ENCODE data around the gene UBA52. TPM values are rescaled to one million over a fixed set of nuclear protein-coding genes. Genes with fewer than 3 reads are reported as not detected.

UBA52 gene
- total RNA-seq, 4 donors from 2014 or later = 445 to 799 (median 753) TPM

GRCh38 chr19:18566953-18567352, 4.7 kb upstream of the UBA52 start:
- peaks cover 18 to 81% (median 44%) of the 10 kb centered on the region in 3 donors for H3K36me3 ChIP-seq
- H3K27me3 ChIP-seq = no peaks in the 10 kb centered on the region
- TF ChIP-seq POLR2A (IDR thresholded peaks at IDR 0.05) = no peak
- TF ChIP-seq, protein P1, sequence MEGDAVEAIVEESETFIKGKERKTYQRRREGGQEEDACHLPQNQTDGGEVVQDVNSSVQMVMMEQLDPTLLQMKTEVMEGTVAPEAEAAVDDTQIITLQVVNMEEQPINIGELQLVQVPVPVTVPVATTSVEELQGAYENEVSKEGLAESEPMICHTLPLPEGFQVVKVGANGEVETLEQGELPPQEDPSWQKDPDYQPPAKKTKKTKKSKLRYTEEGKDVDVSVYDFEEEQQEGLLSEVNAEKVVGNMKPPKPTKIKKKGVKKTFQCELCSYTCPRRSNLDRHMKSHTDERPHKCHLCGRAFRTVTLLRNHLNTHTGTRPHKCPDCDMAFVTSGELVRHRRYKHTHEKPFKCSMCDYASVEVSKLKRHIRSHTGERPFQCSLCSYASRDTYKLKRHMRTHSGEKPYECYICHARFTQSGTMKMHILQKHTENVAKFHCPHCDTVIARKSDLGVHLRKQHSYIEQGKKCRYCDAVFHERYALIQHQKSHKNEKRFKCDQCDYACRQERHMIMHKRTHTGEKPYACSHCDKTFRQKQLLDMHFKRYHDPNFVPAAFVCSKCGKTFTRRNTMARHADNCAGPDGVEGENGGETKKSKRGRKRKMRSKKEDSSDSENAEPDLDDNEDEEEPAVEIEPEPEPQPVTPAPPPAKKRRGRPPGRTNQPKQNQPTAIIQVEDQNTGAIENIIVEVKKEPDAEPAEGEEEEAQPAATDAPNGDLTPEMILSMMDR (IDR thresholded peaks at IDR 0.05) = no peak
- intact Hi-C loops (cut with DNase I) = no loop called here
- no peak overlapping the region for H3K27ac ChIP-seq
- no peaks in the 10 kb centered on the region for H3K9me3 ChIP-seq
- 83 to 100% methylated on average over 2 to 5 of the region's 8 CpGs for WGBS, 2 donors
- DNase-seq = no peak
- H3K4me1 ChIP-seq = peaks cover 0 to 17% (median 3%) of the 10 kb centered on the region in 3 donors
- no peak overlapping the region for H3K4me3 ChIP-seq

DNA sequence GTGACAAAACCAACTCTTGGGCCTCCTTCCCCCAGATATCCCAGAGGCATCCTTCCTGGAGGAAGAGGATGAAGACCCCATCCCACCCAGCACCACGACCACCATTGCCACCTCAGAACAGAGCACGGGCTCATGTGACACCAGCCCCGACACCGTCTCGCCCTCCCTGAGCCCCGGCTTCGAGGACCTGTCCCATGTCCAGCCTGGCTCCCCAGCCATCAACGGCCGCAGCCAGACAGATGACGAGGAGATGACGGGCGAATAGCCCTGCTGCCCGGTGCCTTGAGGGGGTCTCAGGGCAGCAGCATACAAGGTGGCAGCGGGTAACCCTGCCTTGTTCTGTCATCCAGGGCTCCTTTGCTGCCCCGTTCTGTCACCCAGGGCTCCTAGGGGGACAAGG, 3.3 kb upstream of the UBA52 start:
- TF ChIP-seq, protein P1 (IDR thresholded peaks at IDR 0.05) = no peak
- TF ChIP-seq POLR2A (IDR thresholded peaks at IDR 0.05) = no peak
- intact Hi-C loops (cut with DNase I) = no loop called here
- Histone ChIP-seq H3K27me3 (no peaks in the 10 kb centered on the region), H3K36me3 (peaks cover 19 to 72% (median 44%) of the 10 kb centered on the region in 3 donors), H3K4me3 (no peak overlapping the region), H3K4me1 (peaks cover 12 to 22% (median 15%) of the 10 kb centered on the region in 3 donors), H3K27ac (no peak overlapping the region), H3K9me3 (no peaks in the 10 kb centered on the region)
- 100% methylated on average over 1 of the region's 15 CpGs for WGBS, 2 donors
- DNase-seq = no peak

DNA sequence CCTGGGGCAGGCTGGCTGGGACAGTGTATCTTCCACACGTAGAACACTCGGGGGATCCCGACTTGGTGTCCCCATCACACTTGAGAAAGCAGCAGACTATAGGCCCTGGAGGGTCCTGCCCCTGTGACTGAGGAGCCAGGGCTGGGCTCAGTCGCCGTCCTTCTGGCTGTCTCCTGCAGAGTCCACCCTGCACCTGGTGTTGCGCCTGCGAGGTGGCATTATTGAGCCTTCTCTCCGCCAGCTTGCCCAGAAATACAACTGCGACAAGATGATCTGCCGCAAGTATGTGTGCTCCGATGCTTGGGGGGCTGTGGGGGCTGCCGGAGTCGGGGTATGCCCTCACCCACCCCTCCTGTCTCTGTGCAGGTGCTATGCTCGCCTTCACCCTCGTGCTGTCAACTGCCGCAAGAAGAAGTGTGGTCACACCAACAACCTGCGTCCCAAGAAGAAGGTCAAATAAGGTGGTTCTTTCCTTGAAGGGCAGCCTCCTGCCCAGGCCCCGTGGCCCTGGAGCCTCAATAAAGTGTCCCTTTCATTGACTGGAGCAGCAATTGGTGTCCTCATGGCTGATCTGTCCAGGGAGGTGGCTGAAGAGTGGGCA, 3.1 kb downstream of the UBA52 start:
- H3K27ac ChIP-seq = no peak overlapping the region
- TF ChIP-seq POLR2A (IDR thresholded peaks at IDR 0.05) = no peak
- peaks cover 12 to 30% (median 21%) of the 10 kb centered on the region in 3 donors for H3K4me1 ChIP-seq
- H3K9me3 ChIP-seq = no peaks in the 10 kb centered on the region
- intact Hi-C loops (cut with DNase I) = loop anchor here (10.0 kb wide), 1 partner anchor 100 kb away; no protein-coding TSS in a partner anchor
- peaks cover 16 to 60% (median 21%) of the 10 kb centered on the region in 3 donors for H3K36me3 ChIP-seq
- H3K4me3 ChIP-seq = no peak overlapping the region
- no peak for DNase-seq
- no peaks in the 10 kb centered on the region for H3K27me3 ChIP-seq
- WGBS, 2 donors = 84 to 94% methylated on average over 3 to 9 of the region's 18 CpGs

GRCh38 chr19:18576383-18576782, 4.7 kb downstream of the UBA52 start:
- Histone ChIP-seq H3K9me3 (no peaks in the 10 kb centered on the region), H3K4me1 (peaks cover 12 to 21% (median 18%) of the 10 kb centered on the region in 3 donors), H3K4me3 (no peak overlapping the region), H3K27ac (no peak overlapping the region), H3K27me3 (no peaks in the 10 kb centered on the region), H3K36me3 (peaks cover 16 to 57% (median 21%) of the 10 kb centered on the region in 3 donors)
- DNase-seq = no peak
- intact Hi-C loops (cut with DNase I) = loop anchor here (10.0 kb wide), 1 partner anchor 102 kb away; no protein-coding TSS in a partner anchor
- 93 to 95% methylated on average over 7 of the region's 8 CpGs for WGBS, 2 donors
- TF ChIP-seq POLR2A (IDR thresholded peaks at IDR 0.05) = no peak
- TF ChIP-seq, protein P1 (IDR thresholded peaks at IDR 0.05) = no peak

- intact Hi-C loops (cut with DNase I) = loop anchor here (10.0 kb wide), 1 partner anchor 103 kb away; no protein-coding TSS in a partner anchor
- TF ChIP-seq, protein P1 (IDR thresholded peaks at IDR 0.05) = no peak
- TF ChIP-seq POLR2A (IDR thresholded peaks at IDR 0.05) = no peak
Measured at GRCh38 chr19:18577365-18577914, 5.8 kb downstream of the UBA52 start.

More at GRCh38 chr19:18577365-18577914, 5.8 kb downstream of the UBA52 start:
- H3K36me3 ChIP-seq = peaks cover 16 to 57% (median 21%) of the 10 kb centered on the region in 3 donors
- H3K27me3 ChIP-seq = no peaks in the 10 kb centered on the region
- no peaks in the 10 kb centered on the region for H3K9me3 ChIP-seq
- H3K27ac ChIP-seq = no peak overlapping the region
- 85 to 89% methylated on average over 18 to 19 of the region's 21 CpGs for WGBS, 2 donors
- H3K4me1 ChIP-seq = peaks cover 9 to 17% (median 15%) of the 10 kb centered on the region in 3 donors
- H3K4me3 ChIP-seq = no peak overlapping the region
- no peak for DNase-seq
